Stimulated activated CD4-positive, alpha-beta T cell treated with anti-CD3 and anti-CD28 coated beads, Interleukin-1b, Interleukin-23, amount 100 ng/mL, for 24 hours (primary cell): ENCODE results near the gene ASAP2.

Experiments
- DNase-seq, 4 experiments: peaks; one replicate each; pipeline ENCODE4 v3.0.0-alpha.2; 2020; ENCODE audit warnings: low read depth in 4 of 4, low spot score in 1 of 4

The ASAP2 gene

DNA sequence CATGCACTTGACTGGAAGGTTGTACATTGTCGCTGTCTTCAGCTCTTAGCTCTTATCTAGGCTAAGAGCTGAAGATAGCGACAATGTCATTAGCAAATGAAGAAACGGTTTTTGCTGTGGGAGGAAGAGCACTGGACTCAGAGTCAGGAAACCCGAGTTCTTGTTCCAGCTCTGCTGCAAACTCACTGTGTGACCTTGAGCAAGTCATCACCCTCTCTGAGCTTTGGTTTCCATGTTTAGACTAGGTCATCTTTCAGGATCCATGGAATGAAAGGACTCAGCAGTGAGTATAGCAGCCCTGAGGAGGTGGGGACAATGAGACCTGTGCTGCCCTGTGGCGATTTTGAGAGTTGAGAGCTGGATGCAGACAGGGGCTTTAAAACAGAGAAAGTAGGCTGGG is 85.3 kb downstream of the ASAP2 start:
- DNase-seq, result no peak

- DNase-seq, result no peak
Observed at GRCh38 chr2:9292426-9292825, 85.8 kb downstream of the ASAP2 start.

GRCh38 chr2:9294764-9295163 is 88.2 kb downstream of the ASAP2 start:
- DNase-seq, result no peak

- no peak for DNase-seq
Observed at GRCh38 chr2:9296559-9296958, 89.9 kb downstream of the ASAP2 start.

DNA sequence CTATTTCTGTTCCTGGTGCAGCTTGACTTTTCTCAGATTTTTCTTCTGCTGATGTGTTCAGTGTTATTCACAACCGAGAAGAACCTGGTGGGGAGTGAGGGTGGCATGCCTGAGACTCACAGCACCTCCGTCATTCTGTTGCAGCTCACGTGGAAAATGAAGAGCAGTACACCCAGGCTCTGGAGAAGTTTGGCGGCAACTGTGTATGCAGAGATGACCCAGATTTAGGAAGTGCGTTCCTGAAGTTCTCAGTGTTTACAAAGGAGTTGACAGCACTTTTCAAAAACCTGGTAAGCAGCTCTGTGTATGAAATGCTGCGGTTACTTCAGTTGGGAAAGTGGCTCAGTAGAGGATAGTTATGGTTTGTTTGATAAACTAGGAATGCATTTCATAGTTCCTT is 90.5 kb downstream of the ASAP2 start:
- DNase-seq, result no peak

- DNase-seq, result no peak
Observed at GRCh38 chr2:9297807-9298206, 91.2 kb downstream of the ASAP2 start.

- no peak for DNase-seq
Observed at GRCh38 chr2:9298583-9298982, 92.0 kb downstream of the ASAP2 start.

DNA sequence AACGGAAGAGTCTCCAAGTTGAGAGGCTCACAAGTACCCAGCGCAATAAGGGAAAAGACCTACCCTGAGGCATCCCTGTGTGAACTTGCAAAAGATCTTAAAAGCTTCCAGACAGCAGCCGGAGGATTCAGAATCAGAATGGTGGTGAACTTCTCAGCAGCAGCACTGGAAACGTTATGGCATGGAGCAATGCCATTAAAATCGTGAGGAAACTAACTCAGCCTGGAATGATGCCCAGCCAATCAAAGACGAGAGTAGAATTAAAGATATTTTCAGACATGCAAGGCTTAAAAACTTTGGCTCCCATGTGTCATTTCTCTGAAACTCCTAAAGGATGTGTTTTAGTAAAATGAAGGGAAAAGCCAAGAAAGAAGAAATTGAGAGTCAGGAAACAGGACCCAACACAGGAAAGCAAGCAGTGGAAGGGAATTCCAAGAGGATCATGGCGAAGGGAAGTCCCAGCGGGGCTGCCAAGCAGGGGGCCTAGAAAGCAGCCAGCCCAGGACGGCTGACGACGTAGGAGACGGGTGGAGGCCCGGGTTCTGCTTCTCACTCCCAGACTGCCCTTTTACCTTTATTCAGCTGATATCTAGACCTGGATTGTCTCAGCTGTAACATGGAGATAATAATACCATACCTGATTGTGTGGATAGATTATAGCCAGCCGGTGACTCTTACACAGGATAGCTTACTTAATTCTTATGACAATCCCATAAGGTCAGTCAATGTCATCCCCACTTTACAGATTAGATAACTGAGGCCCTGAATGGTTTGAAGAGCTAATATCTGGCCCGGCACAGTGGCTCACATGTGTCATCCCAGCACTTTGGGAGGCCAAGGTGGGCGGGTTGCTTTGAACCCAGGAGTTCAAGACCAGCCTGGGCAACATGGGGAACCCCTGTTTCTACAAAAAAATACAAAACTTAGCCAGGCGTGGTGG is 92.8 kb downstream of the ASAP2 start:
- DNase-seq, result no peak

- no peak for DNase-seq
Observed at GRCh38 chr2:9300214-9300613, 93.6 kb downstream of the ASAP2 start.

- no peak for DNase-seq
Observed at GRCh38 chr2:9300829-9301453, 94.3 kb downstream of the ASAP2 start.

DNA sequence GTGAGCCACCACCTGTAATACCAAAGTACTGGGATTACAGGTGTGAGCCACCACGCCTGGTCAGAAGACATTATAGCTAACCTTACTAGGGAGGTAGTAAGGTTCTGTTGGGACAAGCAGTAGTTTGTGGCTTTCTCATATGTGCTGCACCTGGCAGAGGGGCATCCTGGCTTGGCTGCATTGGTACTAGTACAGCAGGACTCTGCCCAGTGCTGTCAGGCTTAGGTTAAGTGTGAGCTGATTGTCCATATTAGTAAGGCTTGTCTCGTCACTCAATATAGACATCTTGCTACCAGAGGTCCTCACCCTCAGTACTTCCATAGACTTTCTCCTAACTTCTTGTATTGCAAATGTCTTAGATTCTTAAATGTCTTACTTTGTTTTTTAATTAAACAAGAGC is 96.1 kb downstream of the ASAP2 start:
- DNase-seq, result no peak

DNA sequence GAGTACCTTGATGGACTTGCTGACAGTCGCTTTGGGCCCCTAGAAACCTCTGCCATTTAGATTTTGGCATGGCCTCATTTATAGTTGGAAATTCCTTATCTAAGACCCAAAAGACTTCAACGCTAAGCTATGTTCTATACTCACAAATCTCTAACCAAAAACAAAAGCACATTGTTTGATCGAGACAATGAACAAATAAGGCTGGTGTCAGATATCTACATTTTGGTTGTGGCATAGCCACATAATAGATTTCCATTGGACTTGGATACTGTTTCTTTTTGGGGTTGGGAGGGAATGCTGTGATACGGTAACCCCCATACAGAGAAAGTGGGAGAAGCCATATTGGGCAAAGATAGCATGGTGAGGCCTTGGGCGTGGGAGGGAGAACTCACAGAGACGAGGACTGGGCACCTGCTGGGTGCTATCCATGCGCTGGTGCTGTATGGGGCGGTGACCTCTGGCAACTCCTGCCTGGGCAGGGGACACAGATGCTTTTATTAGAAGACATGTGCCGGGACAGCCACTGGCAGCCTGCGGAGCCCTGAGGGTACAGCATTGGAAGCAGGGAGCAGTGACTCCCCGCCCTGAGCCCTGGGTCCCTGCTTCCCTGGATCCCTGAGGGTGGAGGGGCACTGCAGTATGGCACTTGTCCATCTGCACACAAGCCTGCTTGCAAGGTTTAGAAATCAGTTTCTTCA is 97.1 kb downstream of the ASAP2 start:
- DNase-seq, result no peak

- no peak for DNase-seq
Observed at GRCh38 chr2:9306911-9307310, 100.3 kb downstream of the ASAP2 start.

DNA sequence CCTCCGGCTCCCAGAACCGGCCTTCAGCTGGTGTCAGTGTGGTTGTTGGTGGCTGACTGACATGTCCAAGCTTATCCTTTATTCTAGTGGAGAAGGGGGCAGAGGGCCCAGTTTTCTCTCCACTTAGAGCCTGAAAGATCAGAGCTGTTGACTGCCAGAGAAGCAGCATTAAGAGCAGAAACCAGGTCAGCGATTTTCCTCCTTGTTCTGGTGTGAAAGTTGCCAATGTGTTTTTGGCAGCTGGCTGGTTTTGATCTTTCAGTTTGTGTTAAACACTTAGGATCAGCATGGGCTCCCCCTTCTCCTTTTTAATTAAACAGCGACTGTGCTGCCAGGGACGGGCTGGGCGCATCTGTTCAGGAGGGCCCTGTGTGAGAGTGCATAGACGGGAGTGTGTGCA is 100.9 kb downstream of the ASAP2 start:
- no peak for DNase-seq

DNA sequence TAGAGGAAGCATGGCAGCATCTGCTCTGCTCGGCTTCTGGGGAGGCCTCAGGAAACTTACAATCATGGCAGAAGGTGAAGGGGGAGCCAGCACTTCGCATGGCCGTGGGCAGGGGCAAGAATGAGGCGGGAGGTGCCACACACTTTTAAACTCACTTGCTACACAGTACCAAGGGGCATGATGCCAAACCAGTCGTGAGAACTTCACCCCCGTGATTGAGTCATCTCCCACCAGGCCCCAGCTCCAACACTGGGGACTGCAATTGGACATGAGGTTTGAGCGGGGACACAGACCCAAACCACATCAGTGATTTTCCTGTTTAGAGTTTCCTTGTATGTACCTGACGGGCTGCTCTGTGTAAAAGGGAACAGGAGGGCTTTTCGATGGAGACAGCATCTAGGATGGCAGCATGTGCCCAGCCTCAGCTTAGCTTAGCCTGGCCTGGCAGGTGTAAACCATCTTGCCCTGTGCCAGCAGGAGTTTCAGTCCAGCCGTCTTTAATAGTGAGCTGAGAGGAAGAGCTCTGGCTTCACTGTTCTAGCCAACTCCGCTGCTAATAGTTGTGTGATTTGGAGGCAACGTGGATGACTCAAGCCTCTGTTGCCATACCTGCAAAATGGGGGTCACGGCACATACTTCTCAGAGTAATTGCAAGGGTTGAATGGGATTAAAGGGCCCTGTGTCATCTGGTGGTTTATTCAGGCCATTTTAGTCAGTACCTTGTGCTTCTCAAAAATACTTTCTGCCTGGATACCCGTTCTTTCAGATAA is 101.8 kb downstream of the ASAP2 start:
- no peak for DNase-seq

GRCh38 chr2:9309147-9309546 is 102.5 kb downstream of the ASAP2 start:
- DNase-seq, result no peak

GRCh38 chr2:9310377-9310776 is 103.8 kb downstream of the ASAP2 start:
- DNase-seq, result no peak

DNA sequence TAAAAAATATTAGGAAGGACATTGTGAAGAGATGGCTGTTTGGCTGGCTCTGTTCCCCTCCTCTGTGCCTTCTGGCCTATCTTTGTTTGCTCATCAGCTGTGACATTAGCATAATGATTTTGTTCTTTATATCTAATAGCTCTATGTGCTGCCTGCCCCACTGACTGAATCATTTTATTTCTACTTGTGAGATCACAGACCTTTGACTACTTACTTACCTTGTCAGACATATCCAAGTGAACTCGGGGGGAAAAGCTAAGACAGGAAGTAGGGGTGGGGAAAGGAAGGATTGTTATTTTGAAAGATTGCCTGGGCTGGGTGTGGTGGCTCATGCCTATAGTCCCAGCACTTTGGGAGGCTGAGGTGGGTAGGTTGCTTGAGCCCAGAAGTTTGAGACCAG is 104.2 kb downstream of the ASAP2 start:
- no peak for DNase-seq

GRCh38 chr2:9311488-9311887 is 104.9 kb downstream of the ASAP2 start:
- no peak for DNase-seq

- no peak for DNase-seq
Observed at GRCh38 chr2:9312591-9312990, 106.0 kb downstream of the ASAP2 start.

- no peak for DNase-seq
Observed at GRCh38 chr2:9313443-9313842, 106.8 kb downstream of the ASAP2 start.
